Measurements from ENCODE around the gene TEAD3.

- TF ChIP-seq CTCF (IDR thresholded peaks at IDR 0.05; ENCODE audit: borderline replicate concordance, extremely low read depth, low read length, poor library complexity, severe bottlenecking): no peak
- no peak for TF ChIP-seq EZH2 (IDR thresholded peaks at IDR 0.05; ENCODE audit: borderline replicate concordance, low read depth, low read length, severe bottlenecking)
These were observed 27.6 kb upstream of the TEAD3 start for GRCh38 chr6:35524380-35525020.

All from DND-41 (cell line).